ENCODE measurements around the gene ODF2. TPM values are rescaled to one million over a fixed set of nuclear protein-coding genes. Genes with fewer than 3 reads are reported as not detected.

ODF2 gene
- polyA plus RNA-seq, 1 donor (not counting 4 experiments of a cell fraction or from before 2014, with no cell fraction given): 14.0 TPM

GRCh38 chr9:128484686-128485413, 29.0 kb downstream of the ODF2 start:
- H2AFZ ChIP-seq (ENCODE audit: control insufficient read depth, low read length): no peak overlapping the region
- no peaks in the 10 kb centered on the region for H3K9me3 ChIP-seq (ENCODE audit: control insufficient read depth, low read depth, low read length)
- FAIRE-seq (no peak), DNase-seq (ENCODE audit: low read depth, low spot score) (no peak)
- H3K79me2 ChIP-seq (ENCODE audit: control insufficient read depth, insufficient read depth, low read length): no peaks in the 10 kb centered on the region
- H3K4me2 ChIP-seq (ENCODE audit: control insufficient read depth, extremely low read depth, insufficient read depth, low read depth, low read length): no peak overlapping the region
- H3K9me1 ChIP-seq (ENCODE audit: control insufficient read depth, extremely low read depth, insufficient read depth, low read length): no peaks in the 10 kb centered on the region
- H3K9ac ChIP-seq (ENCODE audit: control insufficient read depth, extremely low read depth, insufficient read depth, low read length): no peak overlapping the region
- H3K4me1 ChIP-seq (ENCODE audit: control insufficient read depth, extremely low read depth, insufficient read depth, low read length): no peaks in the 10 kb centered on the region
- H3K27ac ChIP-seq (ENCODE audit: control insufficient read depth, insufficient read depth, low read length): no peak overlapping the region
- H3K4me3 ChIP-seq (ENCODE audit: control insufficient read depth in 2 of 3, extremely low read depth in 1 of 3, insufficient read depth in 2 of 3, low read depth in 1 of 3, low read length in 3 of 3): no peak overlapping the region
- no peaks in the 10 kb centered on the region for H3K27me3 ChIP-seq (ENCODE audit: control insufficient read depth, extremely low read depth, insufficient read depth, low read length)
- peaks cover 20 to 25% of the 10 kb centered on the region in 2 experiments for H3K36me3 ChIP-seq (ENCODE audit: control insufficient read depth in 2 of 2, extremely low read depth in 1 of 2, insufficient read depth in 2 of 2, low read length in 2 of 2)
- TF ChIP-seq EZH2 (IDR thresholded peaks at IDR 0.05; ENCODE audit: low read length) (no peak), CTCF (optimal IDR thresholded peaks at IDR 0.05 in 1 of 3, IDR thresholded peaks at IDR 0.05 in 1 of 3, conservative IDR thresholded peaks at IDR 0.05 in 1 of 3; ENCODE audit: extremely low read depth in 1 of 3, insufficient read depth in 2 of 3, low read length in 3 of 3) (no peak)
- H4K20me1 ChIP-seq (ENCODE audit: control insufficient read depth, extremely low read depth, insufficient read depth, low read length): no peaks in the 10 kb centered on the region
- dilution Hi-C loops (cut with MboI; ENCODE audit: extremely low pct_ligation_motif_present, low sequenced_read_pairs): no loop called here

- H3K4me3 ChIP-seq (ENCODE audit: control insufficient read depth in 2 of 3, extremely low read depth in 1 of 3, insufficient read depth in 2 of 3, low read depth in 1 of 3, low read length in 3 of 3): no peak overlapping the region
- H3K27me3 ChIP-seq (ENCODE audit: control insufficient read depth, extremely low read depth, insufficient read depth, low read length): no peaks in the 10 kb centered on the region
- peaks cover 20 to 26% of the 10 kb centered on the region in 2 experiments for H3K36me3 ChIP-seq (ENCODE audit: control insufficient read depth in 2 of 2, extremely low read depth in 1 of 2, insufficient read depth in 2 of 2, low read length in 2 of 2)
- DNase-seq (ENCODE audit: low read depth, low spot score) (no peak), FAIRE-seq (no peak)
- no peaks in the 10 kb centered on the region for H3K79me2 ChIP-seq (ENCODE audit: control insufficient read depth, insufficient read depth, low read length)
- H3K9me3 ChIP-seq (ENCODE audit: control insufficient read depth, low read depth, low read length): no peaks in the 10 kb centered on the region
- H3K9ac ChIP-seq (ENCODE audit: control insufficient read depth, extremely low read depth, insufficient read depth, low read length): no peak overlapping the region
- dilution Hi-C loops (cut with MboI; ENCODE audit: extremely low pct_ligation_motif_present, low sequenced_read_pairs): no loop called here
- no peak overlapping the region for H3K4me2 ChIP-seq (ENCODE audit: control insufficient read depth, extremely low read depth, insufficient read depth, low read depth, low read length)
- TF ChIP-seq CTCF (optimal IDR thresholded peaks at IDR 0.05 in 1 of 3, IDR thresholded peaks at IDR 0.05 in 1 of 3, conservative IDR thresholded peaks at IDR 0.05 in 1 of 3; ENCODE audit: extremely low read depth in 1 of 3, insufficient read depth in 2 of 3, low read length in 3 of 3) (no peak), EZH2 (IDR thresholded peaks at IDR 0.05; ENCODE audit: low read length) (no peak)
- H4K20me1 ChIP-seq (ENCODE audit: control insufficient read depth, extremely low read depth, insufficient read depth, low read length): no peaks in the 10 kb centered on the region
- no peaks in the 10 kb centered on the region for H3K9me1 ChIP-seq (ENCODE audit: control insufficient read depth, extremely low read depth, insufficient read depth, low read length)
- no peak overlapping the region for H2AFZ ChIP-seq (ENCODE audit: control insufficient read depth, low read length)
- no peak overlapping the region for H3K27ac ChIP-seq (ENCODE audit: control insufficient read depth, insufficient read depth, low read length)
- no peaks in the 10 kb centered on the region for H3K4me1 ChIP-seq (ENCODE audit: control insufficient read depth, extremely low read depth, insufficient read depth, low read length)
Measured at GRCh38 chr9:128485414-128485855, 29.6 kb downstream of the ODF2 start.

Data from keratinocyte (primary cell).